H1 (cell line): ENCODE data around the gene TNN. TPM values are rescaled to one million over a fixed set of nuclear protein-coding genes. Genes with fewer than 3 reads are reported as not detected.

Source experiments
- CTCF ChIA-PET: fragments of 300-600 bp; sonication (Branson Sonifier 250); formaldehyde crosslinking; loops from one replicate; lab custom pipeline; 2021; ENCODE audit not compliant: partially characterized antibody; lab: Charles Lee
- POLR2A ChIA-PET: fragments of 300-600 bp; sonication (Branson Sonifier 250); formaldehyde crosslinking; loops from one replicate; lab custom pipeline; 2021; ENCODE audit warnings: inconsistent platforms; ENCODE audit not compliant: partially characterized antibody; lab: Charles Lee
- DNase-seq, 2 experiments: peaks; one replicate each; pipeline versions ENCODE4 v3.0.0 to v3.0.0-alpha.2; 2010 to 2022; ENCODE audit warnings: low spot score in 2 of 2, low read depth in 1 of 2, mixed read lengths in 1 of 2
- FAIRE-seq: peaks from 2 replicates; lab custom pipeline; 2011; peaks lifted over from hg19 to GRCh38; lab: Jason Lieb, UNC
- H2AFZ ChIP-seq: 2 replicates; pipeline ENCODE4 v1.8.1; 2012; ENCODE audit warnings: low read length, inconsistent platforms
- H2AK5ac ChIP-seq: 2 replicates; pipeline ENCODE4 v1.6.1; 2013; ENCODE audit warnings: low read depth, low read length
- H2BK120ac ChIP-seq: replicated peaks from 2 replicates; pipeline ENCODE3; 2013; ENCODE audit warnings: low read depth, low read length, inconsistent platforms
- H2BK12ac ChIP-seq: 2 replicates; pipeline ENCODE4 v1.6.1; 2013; ENCODE audit warnings: low read depth, low read length
- H2BK15ac ChIP-seq: 2 replicates; pipeline ENCODE4 v1.6.1; 2013; ENCODE audit warnings: low read length
- H2BK20ac ChIP-seq: 2 replicates; pipeline ENCODE4 v1.6.1; 2013; ENCODE audit warnings: low read length
- H2BK5ac ChIP-seq: 2 replicates; pipeline ENCODE4 v1.6.1; 2013; ENCODE audit warnings: low read depth, low read length
- H3K14ac ChIP-seq: 2 replicates; pipeline ENCODE4 v1.6.1; 2013; ENCODE audit warnings: inconsistent platforms; ENCODE audit not compliant: insufficient read length
- H3K18ac ChIP-seq: 2 replicates; pipeline ENCODE4 v1.6.1; 2013; ENCODE audit warnings: low read length; ENCODE audit errors: extremely low read depth
- H3K23ac ChIP-seq: 2 replicates; pipeline ENCODE4 v1.6.1; 2013; ENCODE audit warnings: inconsistent platforms; ENCODE audit not compliant: insufficient read length
- H3K23me2 ChIP-seq: 2 replicates; pipeline ENCODE4 v1.6.1; 2013; ENCODE audit warnings: low read depth, low read length
- H3K27ac ChIP-seq: 2 replicates; pipeline ENCODE4 v1.6.1; 2011; ENCODE audit warnings: low read depth, low read length, inconsistent platforms
- H3K27me3 ChIP-seq, 4 experiments: replicated peaks in 1 of 4; 1 replicate in 1 of 4; 2 replicates in 3 of 4; pipeline versions ENCODE4 v1.6.1 to v1.8.1; 2011 to 2013; ENCODE audit warnings: low read length in 3 of 4, mild to moderate bottlenecking in 3 of 4, inconsistent platforms in 2 of 4, mixed read lengths in 2 of 4, moderate library complexity in 1 of 4; ENCODE audit not compliant: control insufficient read depth in 3 of 4, insufficient read depth in 3 of 4; ENCODE audit errors: extremely low read depth in 1 of 4
- H3K36me3 ChIP-seq, 4 experiments: 2 replicates each; pipeline versions ENCODE4 v1.6.1 to v1.8.1; 2011 to 2013; ENCODE audit warnings: mild to moderate bottlenecking in 4 of 4, low read length in 3 of 4, moderate library complexity in 2 of 4, control low read depth in 1 of 4, inconsistent platforms in 1 of 4; ENCODE audit not compliant: insufficient read depth in 4 of 4, control insufficient read depth in 2 of 4
- H3K4ac ChIP-seq: replicated peaks from 2 replicates; pipeline ENCODE3; 2013; ENCODE audit warnings: low read length, low read depth, mixed read lengths, inconsistent platforms; ENCODE audit not compliant: insufficient read length
- H3K4me1 ChIP-seq, 4 experiments: replicated peaks in 1 of 4; 1 replicate in 1 of 4; 2 replicates in 3 of 4; pipeline versions ENCODE4 v1.6.1 to v1.8.1; 2011 to 2013; ENCODE audit warnings: low read length in 3 of 4, inconsistent platforms in 2 of 4, mixed read lengths in 1 of 4; ENCODE audit not compliant: insufficient read depth in 4 of 4, control insufficient read depth in 3 of 4
- H3K4me2 ChIP-seq, 2 experiments: 2 replicates each; pipeline versions ENCODE4 v1.6.1 to v1.8.1; 2011 to 2013; ENCODE audit warnings: low read depth in 2 of 2, low read length in 2 of 2, control low read depth in 1 of 2, inconsistent platforms in 1 of 2, mild to moderate bottlenecking in 1 of 2; ENCODE audit not compliant: insufficient read depth in 1 of 2
- H3K4me3 ChIP-seq, 4 experiments: fragments of 200-600, 300-600 bp in 1 of 4; sonication (generic), shearing (Covaris generic), sonication (Bioruptor Twin) in 1 of 4; 2 replicates each; pipeline versions ENCODE4 v1.5.1 to v1.8.1; 2011 to 2016; ENCODE audit warnings: low read length in 4 of 4, low read depth in 3 of 4, control low read depth in 2 of 4, inconsistent platforms in 2 of 4, mild to moderate bottlenecking in 2 of 4, mixed read lengths in 1 of 4, moderate library complexity in 1 of 4; ENCODE audit not compliant: insufficient read depth in 2 of 4; ENCODE audit errors: extremely low read depth in 1 of 4
- H3K56ac ChIP-seq: replicated peaks from 2 replicates; pipeline ENCODE3; 2013; ENCODE audit warnings: low read depth, mild to moderate bottlenecking, mixed read lengths, low read length, inconsistent platforms; ENCODE audit not compliant: insufficient read length
- H3K79me1 ChIP-seq: 2 replicates; pipeline ENCODE4 v1.6.1; 2013; ENCODE audit warnings: low read depth, low read length, control low read depth
- H3K79me2 ChIP-seq, 2 experiments: 2 replicates each; pipeline versions ENCODE4 v1.6.1 to v1.8.1; 2012 to 2013; ENCODE audit warnings: low read length in 2 of 2, mild to moderate bottlenecking in 2 of 2, inconsistent platforms in 1 of 2; ENCODE audit not compliant: insufficient read depth in 2 of 2, control insufficient read depth in 1 of 2
- H3K9ac ChIP-seq, 4 experiments: replicated peaks in 1 of 4; 1 replicate in 1 of 4; 2 replicates in 3 of 4; pipeline versions ENCODE4 v1.6.1 to v1.8.1; 2011 to 2013; ENCODE audit warnings: low read depth in 3 of 4, low read length in 3 of 4, control low read depth in 2 of 4, mild to moderate bottlenecking in 2 of 4, moderate library complexity in 2 of 4, inconsistent platforms in 1 of 4; ENCODE audit errors: extremely low read depth in 1 of 4
- H3K9me3 ChIP-seq, 2 experiments: 2 replicates each; pipeline versions ENCODE4 v1.6.1 to v1.8.1; 2012 to 2013; ENCODE audit warnings: mild to moderate bottlenecking in 2 of 2, moderate library complexity in 2 of 2, control low read depth in 1 of 2, inconsistent platforms in 1 of 2, low read depth in 1 of 2, low read length in 1 of 2, mixed read lengths in 1 of 2; ENCODE audit not compliant: insufficient read depth in 2 of 2
- H4K20me1 ChIP-seq, 2 experiments: replicated peaks in 1 of 2; 2 replicates each; pipeline versions ENCODE3 to v1.8.1; 2011 to 2013; ENCODE audit warnings: inconsistent platforms in 2 of 2, low read length in 2 of 2, mild to moderate bottlenecking in 1 of 2; ENCODE audit not compliant: insufficient read depth in 2 of 2, control insufficient read depth in 1 of 2
- H4K5ac ChIP-seq: 2 replicates; pipeline ENCODE4 v1.6.1; 2013; ENCODE audit warnings: low read length, low read depth, mixed read lengths, inconsistent platforms; ENCODE audit not compliant: insufficient read length
- H4K8ac ChIP-seq: 2 replicates; pipeline ENCODE4 v1.8.0; 2013; ENCODE audit warnings: mild to moderate bottlenecking, moderate library complexity, low read length, inconsistent platforms; ENCODE audit not compliant: insufficient read depth; ENCODE audit errors: extremely low read depth
- H4K91ac ChIP-seq: replicated peaks from 2 replicates; pipeline ENCODE3; 2013; ENCODE audit warnings: low read length, mixed read lengths, inconsistent platforms; ENCODE audit not compliant: insufficient read length
- CBX5 ChIP-seq: fragments of 300-800, 300-1000 bp; sonication (generic); IDR thresholded peaks from 2 replicates; pipeline ENCODE4 v1.7.1; 2016; ENCODE audit warnings: antibody characterized with exemption, low read length, low read depth
- CREB1 ChIP-seq: IDR thresholded peaks from 2 replicates; pipeline ENCODE4 v1.6.1; 2012; ENCODE audit warnings: inconsistent platforms
- GABPA ChIP-seq: IDR thresholded peaks from 2 replicates; pipeline ENCODE4 v1.6.1; 2011; ENCODE audit warnings: mild to moderate bottlenecking, low read length, moderate library complexity, borderline replicate concordance; ENCODE audit not compliant: insufficient read depth
- RBBP5 ChIP-seq: IDR thresholded peaks from 2 replicates; pipeline ENCODE4 v1.7.1; 2012; ENCODE audit warnings: low read depth, mild to moderate bottlenecking, inconsistent platforms, low read length, moderate library complexity, borderline replicate concordance
- TEAD4 ChIP-seq: IDR thresholded peaks from 2 replicates; pipeline ENCODE4 v1.6.1; 2012; ENCODE audit warnings: low read depth, low read length, inconsistent platforms, mixed read lengths
- WGBS, 2 experiments: shearing (Covaris generic) in 1 of 2; methylation state at CpG; one replicate each; pipeline versions ENCODE4 v1.1.6 to v1.1.7; 2013 to 2015; ENCODE audit warnings: low lambda C conversion rate in 2 of 2, mixed read lengths in 2 of 2, inconsistent platforms in 1 of 2, low coverage in 1 of 2, missing lambda C conversion rate in 1 of 2; ENCODE audit not compliant: insufficient replicate concordance in 2 of 2, insufficient coverage in 1 of 2, insufficient read length in 1 of 2; ENCODE audit errors: extremely low coverage in 1 of 2, missing lambda C conversion rate in 1 of 2; 5-methylcytosine and 5-hydroxymethylcytosine counted together
- polyA plus RNA-seq, 7 experiments: library from polyadenylated mRNA; depleted of rRNA in 3 of 7; stranded (reverse) in 5 of 7; unstranded in 2 of 7; fragments of >200 nt in 5 of 7; fragments of 200-250 nt in 2 of 7; gene quantifications; 1 replicate in 5 of 7; 2 replicates in 1 of 7; 4 replicates in 1 of 7; pipeline versions ENCODE4 v1.2.1 to v1.2.3, GENCODE V29; 2011 to 2013; ENCODE audit warnings: missing spikeins in 2 of 7, mixed read lengths in 2 of 7
- total RNA-seq: library from RNA; stranded (reverse); fragmentation: NEBNext Ultra II Directional; extraction: Animal tissue kit (Norgen Biotek cat#: 25700); gene quantifications from 2 replicates; pipeline ENCODE4 v1.2.1, GENCODE V29; 2021
- TF ChIP-seq, protein P1 (sequence below), 3 experiments: IDR thresholded peaks; 1 replicate in 2 of 3; 2 replicates in 1 of 3; pipeline versions ENCODE4 v1.5.1 to v1.6.1; 2011; ENCODE audit warnings: low read length in 3 of 3, mild to moderate bottlenecking in 3 of 3, inconsistent platforms in 2 of 3, low read depth in 1 of 3, moderate library complexity in 1 of 3; ENCODE audit not compliant: insufficient read depth in 1 of 3; ENCODE audit errors: control extremely low read depth in 1 of 3

Gene TNN
- total and polyA plus RNA-seq, 2 of the 8 experiments (the other 6 are each of a cell fraction or from before 2014, with no cell fraction given), result 0.21 to 0.30 TPM

DNA sequence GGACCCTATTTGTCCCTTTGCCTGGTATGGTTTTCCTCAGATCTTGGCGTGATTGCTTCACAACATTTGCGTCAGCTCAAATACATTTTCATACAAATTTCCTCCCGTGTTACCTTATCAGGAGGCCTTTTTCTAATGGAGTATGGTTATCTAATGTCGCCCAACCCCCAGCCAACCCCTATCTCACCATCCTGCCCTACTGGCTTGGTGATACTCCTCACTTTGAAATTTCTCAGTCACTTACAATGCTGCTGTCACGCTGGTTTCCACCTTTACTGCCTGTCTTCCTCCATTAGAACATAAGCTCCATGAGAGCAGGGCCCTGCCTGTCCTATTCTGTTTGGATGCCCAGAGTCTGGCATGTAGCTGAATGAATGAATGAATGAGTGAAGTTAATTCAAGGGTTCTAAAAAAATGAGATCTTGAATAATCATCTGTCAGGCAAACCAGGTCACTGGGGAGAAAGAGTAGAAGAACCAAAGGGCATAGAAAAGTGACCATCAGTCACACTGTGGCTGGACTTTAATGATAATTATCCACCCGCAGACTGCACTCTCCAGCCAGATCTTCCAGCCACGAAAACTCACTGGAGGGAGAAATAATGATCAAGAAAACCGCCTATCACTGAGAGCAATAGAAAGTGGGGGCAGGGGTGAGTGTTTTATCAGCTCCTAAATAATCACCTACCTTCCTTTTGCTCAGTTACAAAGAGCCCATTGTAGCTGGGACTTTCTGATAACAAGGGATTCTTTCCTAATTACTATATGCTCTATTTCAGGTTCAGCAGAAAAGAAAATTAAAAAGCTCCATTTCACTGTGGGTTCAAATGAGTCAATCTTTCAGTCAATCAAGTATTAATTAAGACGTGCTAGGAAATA is 103.6 kb downstream of the TNN start:
- TF ChIP-seq GABPA (no peak), TEAD4 (no peak), CREB1 (no peak), RBBP5 (no peak), CBX5 (no peak)
- TF ChIP-seq, protein P1, sequence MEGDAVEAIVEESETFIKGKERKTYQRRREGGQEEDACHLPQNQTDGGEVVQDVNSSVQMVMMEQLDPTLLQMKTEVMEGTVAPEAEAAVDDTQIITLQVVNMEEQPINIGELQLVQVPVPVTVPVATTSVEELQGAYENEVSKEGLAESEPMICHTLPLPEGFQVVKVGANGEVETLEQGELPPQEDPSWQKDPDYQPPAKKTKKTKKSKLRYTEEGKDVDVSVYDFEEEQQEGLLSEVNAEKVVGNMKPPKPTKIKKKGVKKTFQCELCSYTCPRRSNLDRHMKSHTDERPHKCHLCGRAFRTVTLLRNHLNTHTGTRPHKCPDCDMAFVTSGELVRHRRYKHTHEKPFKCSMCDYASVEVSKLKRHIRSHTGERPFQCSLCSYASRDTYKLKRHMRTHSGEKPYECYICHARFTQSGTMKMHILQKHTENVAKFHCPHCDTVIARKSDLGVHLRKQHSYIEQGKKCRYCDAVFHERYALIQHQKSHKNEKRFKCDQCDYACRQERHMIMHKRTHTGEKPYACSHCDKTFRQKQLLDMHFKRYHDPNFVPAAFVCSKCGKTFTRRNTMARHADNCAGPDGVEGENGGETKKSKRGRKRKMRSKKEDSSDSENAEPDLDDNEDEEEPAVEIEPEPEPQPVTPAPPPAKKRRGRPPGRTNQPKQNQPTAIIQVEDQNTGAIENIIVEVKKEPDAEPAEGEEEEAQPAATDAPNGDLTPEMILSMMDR (IDR thresholded peaks at IDR 0.05; ENCODE audit: control extremely low read depth in 1 of 3, insufficient read depth in 1 of 3, low read depth in 1 of 3, low read length in 3 of 3), result no peak
- no peak overlapping the region for H2AK5ac ChIP-seq
- no peak overlapping the region for H2BK120ac ChIP-seq
- no peak overlapping the region for H2BK20ac ChIP-seq
- H3K4me1 ChIP-seq, result no peaks in the 10 kb centered on the region
- H3K14ac ChIP-seq, result no peak overlapping the region
- no peak overlapping the region for H3K56ac ChIP-seq
- FAIRE-seq, result no peak
- no peak overlapping the region for H2BK12ac ChIP-seq
- WGBS, 2 experiments, result 91% methylated on average over 9 of the region's 9 CpGs; no CpG with 5 or more reads in 1 of the 2 experiments
- H3K23me2 ChIP-seq, result no peaks in the 10 kb centered on the region
- H3K27ac ChIP-seq, result no peak overlapping the region
- H4K20me1 ChIP-seq, result no peaks in the 10 kb centered on the region
- H3K27me3 ChIP-seq, result no peaks in the 10 kb centered on the region
- no peak overlapping the region for H3K23ac ChIP-seq
- no peaks in the 10 kb centered on the region for H3K9me3 ChIP-seq
- no peaks in the 10 kb centered on the region for H3K79me2 ChIP-seq
- H3K4me3 ChIP-seq, result no peak overlapping the region
- H4K91ac ChIP-seq, result no peak overlapping the region
- H3K18ac ChIP-seq, result no peak overlapping the region
- no peak overlapping the region for H4K8ac ChIP-seq
- POLR2A ChIA-PET, result interaction anchor here (0.9 to 1.1 kb wide), 2 partner anchors 10 to 19 kb away, joined by 3 read pairs; no protein-coding TSS in a partner anchor
- DNase-seq, result no peak
- H3K36me3 ChIP-seq, result no peaks in the 10 kb centered on the region
- H3K79me1 ChIP-seq, result no peaks in the 10 kb centered on the region
- no peak overlapping the region for H2AFZ ChIP-seq
- H3K4ac ChIP-seq, result no peak overlapping the region
- no peak overlapping the region for H3K9ac ChIP-seq
- no peak overlapping the region for H3K4me2 ChIP-seq
- no peak overlapping the region for H2BK5ac ChIP-seq
- CTCF ChIA-PET, result interaction anchor here (1.2 to 5.1 kb wide), 8 partner anchors 9 to 147 kb away, joined by 3 to 35 read pairs (median 5); no protein-coding TSS in a partner anchor
- H2BK15ac ChIP-seq, result no peak overlapping the region
- H4K5ac ChIP-seq, result no peak overlapping the region
